OCI-LY7 (cell line): ENCODE results near the gene RPL36. TPM values are rescaled to one million over a fixed set of nuclear protein-coding genes. Genes with fewer than 3 reads are reported as not detected.
A peak's percentile ranks its signal among the peaks of the same experiment; 100 is the strongest.

Experiments
- BruUV-seq: library from RNA; stranded (reverse); fragments of 400-500 nt; replicated peaks from 2 replicates; lab custom pipeline; 2021; lab: Mats Ljungman, UMichigan
- CTCF ChIA-PET: fragments of 300-600 bp; sonication (Branson Sonifier 250); formaldehyde crosslinking; loops from one replicate; lab custom pipeline; 2022; ENCODE audit warnings: antibody characterized with exemption; ENCODE audit not compliant: unreplicated experiment; lab: Charles Lee
- POLR2A ChIA-PET: fragments of 300-600 bp; sonication (Branson Sonifier 250); formaldehyde crosslinking; loops from one replicate; lab custom pipeline; 2022; ENCODE audit warnings: antibody characterized with exemption; lab: Charles Lee
- DNase-seq: peaks from one replicate; pipeline ENCODE4 v3.0.0-alpha.2; 2015; ENCODE audit warnings: low spot score
- H2AFZ ChIP-seq: fragments of 200-600 bp; sonication (generic), shearing (Covaris generic); 2 replicates; pipeline ENCODE4 v1.6.1; 2014; ENCODE audit warnings: mild to moderate bottlenecking, antibody characterized with exemption, low read length, moderate library complexity
- H3K27ac ChIP-seq: fragments of 200-600 bp; sonication (generic); 2 replicates; pipeline ENCODE4 v1.5.1; 2014; ENCODE audit warnings: mixed run types, low read depth, mild to moderate bottlenecking, moderate library complexity, low read length, inconsistent platforms; ENCODE audit not compliant: poor library complexity, severe bottlenecking
- H3K36me3 ChIP-seq: fragments of 200-600 bp; sonication (generic); 2 replicates; pipeline ENCODE4 v1.6.1; 2014; ENCODE audit warnings: mild to moderate bottlenecking, antibody characterized with exemption, low read length, moderate library complexity, mixed read lengths; ENCODE audit not compliant: insufficient read depth
- H3K4me1 ChIP-seq: fragments of 200-600 bp; sonication (generic); 2 replicates; pipeline ENCODE4 v1.5.1; 2014; ENCODE audit warnings: mild to moderate bottlenecking, low read length; ENCODE audit not compliant: insufficient read depth, poor library complexity, severe bottlenecking
- H3K4me2 ChIP-seq: fragments of 200-600 bp; sonication (generic); 2 replicates; pipeline ENCODE4 v1.6.1; 2014; ENCODE audit warnings: mild to moderate bottlenecking, low read length
- H3K4me3 ChIP-seq: fragments of 200-600 bp; sonication (generic); 2 replicates; pipeline ENCODE4 v1.5.1; 2014; ENCODE audit warnings: mild to moderate bottlenecking, low read depth, low read length; ENCODE audit not compliant: poor library complexity, severe bottlenecking
- H3K79me2 ChIP-seq: fragments of 200-600 bp; sonication (generic); 2 replicates; pipeline ENCODE4 v1.6.1; 2016; ENCODE audit warnings: low read depth, mild to moderate bottlenecking, low read length, moderate library complexity, mixed read lengths; ENCODE audit not compliant: insufficient read depth
- H3K9me2 ChIP-seq: fragments of 200-600 bp; sonication (generic); 2 replicates; pipeline ENCODE4 v1.6.1; 2016; ENCODE audit warnings: mild to moderate bottlenecking, low read length, mixed read lengths; ENCODE audit not compliant: insufficient read depth
- H3K9me3 ChIP-seq: fragments of 200-600 bp; sonication (generic); 2 replicates; pipeline ENCODE4 v1.6.1; 2014; ENCODE audit warnings: mild to moderate bottlenecking, mixed run types, low read length, mixed read lengths
- H4K20me1 ChIP-seq: fragments of 200-600 bp; sonication (generic); 2 replicates; pipeline ENCODE4 v1.6.1; 2014; ENCODE audit warnings: mild to moderate bottlenecking, antibody characterized with exemption, low read length, moderate library complexity, mixed read lengths; ENCODE audit not compliant: insufficient read depth
- EZH2phosphoT487 ChIP-seq: fragments of 200-600 bp; sonication (generic); IDR thresholded peaks from 2 replicates; pipeline ENCODE4 v1.6.1; 2018; ENCODE audit warnings: low read depth, borderline replicate concordance, mild to moderate bottlenecking, mixed run types, antibody characterized with exemption, low read length, moderate library complexity, mixed read lengths
- intact Hi-C: fragments of 100-400 bp; cut with micrococcal nuclease; formaldehyde crosslinking; loops from one replicate; pipeline ENCODE4 v1.10.0; 2022; ENCODE audit not compliant: unreplicated experiment
- total RNA-seq, 2 experiments: library from RNA; depleted of rRNA in 1 of 2; stranded (reverse); fragments of >200 nt in 1 of 2; shearing (Covaris generic) in 1 of 2; gene quantifications; 2 replicates each; pipeline ENCODE4 v1.2.3, GENCODE V29; 2014 to 2022
- TF ChIP-seq, protein P1 (sequence below): fragments of 200-600 bp; sonication (generic); conservative IDR thresholded peaks from 2 replicates; pipeline ENCODE4 v1.5.1; 2014; ENCODE audit warnings: mild to moderate bottlenecking, antibody characterized with exemption, low read length, moderate library complexity, mixed read lengths

Gene RPL36
- total RNA-seq, 2 experiments from 2014 or later, result 1,257 to 1,936 TPM

DNA sequence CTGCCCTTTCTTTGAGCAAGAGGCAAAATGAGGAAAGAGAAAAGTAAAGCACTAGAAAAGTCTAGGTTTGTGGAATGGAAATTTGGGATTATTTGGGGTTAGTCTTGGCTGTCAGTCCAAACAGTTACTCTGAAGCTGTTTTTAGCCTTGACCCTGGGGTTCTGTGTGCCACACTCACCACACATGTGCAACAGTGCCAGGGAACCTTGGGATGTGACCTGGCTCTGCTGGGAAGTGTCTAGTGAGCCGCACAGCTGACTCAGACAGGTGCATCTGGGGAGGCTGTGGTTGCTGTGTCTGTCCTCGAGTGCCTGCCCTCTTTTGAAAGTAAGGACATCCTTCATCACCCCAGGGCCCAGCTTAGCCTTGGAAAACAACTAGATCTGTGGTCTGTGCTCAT lies 25.6 kb upstream of the RPL36 start:
- CTCF ChIA-PET, result no interaction called here
- intact Hi-C loops, result no loop called here

DNA sequence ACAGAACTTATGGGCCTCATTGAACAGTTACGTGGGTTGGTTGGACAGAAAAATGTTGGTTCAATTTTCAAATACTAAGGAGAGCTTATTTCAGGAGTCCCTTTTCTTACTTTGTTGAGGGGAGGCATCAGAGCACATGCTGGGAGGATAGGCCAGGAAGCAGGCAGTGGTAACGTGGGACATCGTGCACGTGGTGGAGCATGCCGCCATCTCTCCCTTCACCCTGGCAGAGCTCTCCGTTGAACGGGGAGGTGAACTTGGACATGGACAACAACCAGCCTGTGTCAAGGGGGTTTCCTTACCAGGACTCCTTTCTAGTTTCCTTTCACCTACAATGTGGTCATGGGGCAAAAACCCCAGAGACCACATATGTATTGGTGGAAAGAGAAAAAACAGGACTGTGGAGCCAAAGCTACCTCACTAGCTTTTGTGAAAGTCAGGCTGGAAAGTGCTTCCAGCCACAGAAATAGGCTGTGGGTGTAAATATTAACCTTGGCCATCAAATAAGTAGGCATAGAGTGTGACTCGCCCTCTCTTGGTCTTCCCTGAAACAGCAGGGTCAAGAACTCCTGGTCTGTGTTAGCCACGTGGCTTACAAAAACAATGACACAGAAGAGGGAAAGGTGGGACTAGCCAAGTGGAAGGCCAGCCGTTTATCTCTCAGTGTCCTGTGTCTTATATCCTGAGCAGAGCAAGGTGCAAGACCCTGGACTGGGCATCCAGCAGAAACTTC lies 24.1 kb upstream of the RPL36 start:
- no peak for DNase-seq
- Histone ChIP-seq H3K4me1 (no peaks in the 10 kb centered on the region), H3K4me3 (no peak overlapping the region), H4K20me1 (no peaks in the 10 kb centered on the region), H3K9me2 (no peaks in the 10 kb centered on the region), H3K27ac (no peak overlapping the region), H3K36me3 (peaks cover 97% of the 10 kb centered on the region), H3K9me3 (no peaks in the 10 kb centered on the region), H2AFZ (no peak overlapping the region), H3K79me2 (no peaks in the 10 kb centered on the region), H3K4me2 (no peak overlapping the region)
- POLR2A ChIA-PET, result no interaction called here
- TF ChIP-seq, protein P1, sequence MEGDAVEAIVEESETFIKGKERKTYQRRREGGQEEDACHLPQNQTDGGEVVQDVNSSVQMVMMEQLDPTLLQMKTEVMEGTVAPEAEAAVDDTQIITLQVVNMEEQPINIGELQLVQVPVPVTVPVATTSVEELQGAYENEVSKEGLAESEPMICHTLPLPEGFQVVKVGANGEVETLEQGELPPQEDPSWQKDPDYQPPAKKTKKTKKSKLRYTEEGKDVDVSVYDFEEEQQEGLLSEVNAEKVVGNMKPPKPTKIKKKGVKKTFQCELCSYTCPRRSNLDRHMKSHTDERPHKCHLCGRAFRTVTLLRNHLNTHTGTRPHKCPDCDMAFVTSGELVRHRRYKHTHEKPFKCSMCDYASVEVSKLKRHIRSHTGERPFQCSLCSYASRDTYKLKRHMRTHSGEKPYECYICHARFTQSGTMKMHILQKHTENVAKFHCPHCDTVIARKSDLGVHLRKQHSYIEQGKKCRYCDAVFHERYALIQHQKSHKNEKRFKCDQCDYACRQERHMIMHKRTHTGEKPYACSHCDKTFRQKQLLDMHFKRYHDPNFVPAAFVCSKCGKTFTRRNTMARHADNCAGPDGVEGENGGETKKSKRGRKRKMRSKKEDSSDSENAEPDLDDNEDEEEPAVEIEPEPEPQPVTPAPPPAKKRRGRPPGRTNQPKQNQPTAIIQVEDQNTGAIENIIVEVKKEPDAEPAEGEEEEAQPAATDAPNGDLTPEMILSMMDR, result peak; percentile 35; the same call in 1 of the 2 replicates
- no peak for TF ChIP-seq EZH2phosphoT487
- BruUV-seq, result no TSS peak
- intact Hi-C loops, result no loop called here
- CTCF ChIA-PET, result no interaction called here

More for the DNA sequence above, 25.6 kb upstream of the RPL36 start:
- DNase-seq, result no peak
- POLR2A ChIA-PET, result no interaction called here
- H3K4me1 ChIP-seq, result no peaks in the 10 kb centered on the region
- H4K20me1 ChIP-seq, result no peaks in the 10 kb centered on the region
- no peak overlapping the region for H3K4me2 ChIP-seq
- H3K4me3 ChIP-seq, result no peak overlapping the region
- H3K79me2 ChIP-seq, result no peaks in the 10 kb centered on the region
- H2AFZ ChIP-seq, result no peak overlapping the region
- no peak overlapping the region for H3K27ac ChIP-seq
- peaks cover 99% of the 10 kb centered on the region for H3K36me3 ChIP-seq
- H3K9me2 ChIP-seq, result no peaks in the 10 kb centered on the region
- no peaks in the 10 kb centered on the region for H3K9me3 ChIP-seq
- TF ChIP-seq EZH2phosphoT487, result no peak
- TF ChIP-seq, protein P1, result no peak
- BruUV-seq, result no TSS peak

DNA sequence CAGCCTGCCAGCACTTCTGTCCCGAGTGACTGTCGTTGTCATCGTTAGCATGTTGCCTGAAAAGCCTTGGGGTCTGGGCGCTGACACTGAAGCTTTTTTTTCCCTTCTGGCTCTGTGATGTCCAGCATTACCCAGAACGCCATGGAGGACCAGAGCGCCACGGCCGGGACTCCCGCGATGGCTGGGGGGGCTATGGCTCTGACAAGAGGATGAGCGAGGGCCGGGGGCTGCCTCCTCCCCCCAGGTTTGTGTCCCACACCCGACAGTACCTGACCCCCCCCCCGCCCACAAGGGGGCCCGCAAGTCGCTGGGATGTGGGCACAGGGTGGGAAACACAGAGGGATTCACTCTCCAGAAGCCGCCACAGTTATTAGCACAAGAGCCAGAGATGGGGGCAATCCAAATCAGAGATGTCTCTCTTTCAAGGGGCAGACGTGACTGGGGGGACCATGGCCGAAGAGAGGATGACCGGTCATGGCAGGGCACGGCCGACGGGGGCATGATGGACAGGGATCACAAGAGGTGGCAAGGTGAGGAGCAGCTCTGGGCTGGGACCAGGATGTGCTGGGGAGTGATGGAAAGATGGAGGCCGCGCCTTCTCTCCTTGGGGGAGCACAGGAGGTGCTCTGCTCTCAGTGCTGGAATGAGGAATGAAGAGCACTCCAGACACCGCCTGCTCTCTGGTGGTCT lies 23.0 kb upstream of the RPL36 start:
- BruUV-seq, result no TSS peak
- Histone ChIP-seq H3K27ac (no peak overlapping the region), H3K4me2 (no peak overlapping the region), H3K36me3 (peaks cover 97% of the 10 kb centered on the region), H3K79me2 (no peaks in the 10 kb centered on the region), H3K9me3 (no peaks in the 10 kb centered on the region), H2AFZ (no peak overlapping the region), H3K9me2 (no peaks in the 10 kb centered on the region), H4K20me1 (no peaks in the 10 kb centered on the region), H3K4me3 (no peak overlapping the region), H3K4me1 (no peaks in the 10 kb centered on the region)
- TF ChIP-seq, protein P1, result no peak
- TF ChIP-seq EZH2phosphoT487, result no peak
- intact Hi-C loops, result no loop called here
- no peak for DNase-seq
- POLR2A ChIA-PET, result interaction anchor here (0.6 kb wide), 1 partner anchor 232 kb away, joined by 3 read pairs; no protein-coding TSS in a partner anchor
- CTCF ChIA-PET, result no interaction called here
